Measurements from ENCODE around the gene PRPF19. TPM values are rescaled to one million over a fixed set of nuclear protein-coding genes. Genes with fewer than 3 reads are reported as not detected.

PRPF19 gene
- total and polyA plus RNA-seq, 9 of the 15 experiments (the other 6 are each of a cell fraction or from before 2014, with no cell fraction given), result 9.4 to 212 (median 73.2) TPM

DNA sequence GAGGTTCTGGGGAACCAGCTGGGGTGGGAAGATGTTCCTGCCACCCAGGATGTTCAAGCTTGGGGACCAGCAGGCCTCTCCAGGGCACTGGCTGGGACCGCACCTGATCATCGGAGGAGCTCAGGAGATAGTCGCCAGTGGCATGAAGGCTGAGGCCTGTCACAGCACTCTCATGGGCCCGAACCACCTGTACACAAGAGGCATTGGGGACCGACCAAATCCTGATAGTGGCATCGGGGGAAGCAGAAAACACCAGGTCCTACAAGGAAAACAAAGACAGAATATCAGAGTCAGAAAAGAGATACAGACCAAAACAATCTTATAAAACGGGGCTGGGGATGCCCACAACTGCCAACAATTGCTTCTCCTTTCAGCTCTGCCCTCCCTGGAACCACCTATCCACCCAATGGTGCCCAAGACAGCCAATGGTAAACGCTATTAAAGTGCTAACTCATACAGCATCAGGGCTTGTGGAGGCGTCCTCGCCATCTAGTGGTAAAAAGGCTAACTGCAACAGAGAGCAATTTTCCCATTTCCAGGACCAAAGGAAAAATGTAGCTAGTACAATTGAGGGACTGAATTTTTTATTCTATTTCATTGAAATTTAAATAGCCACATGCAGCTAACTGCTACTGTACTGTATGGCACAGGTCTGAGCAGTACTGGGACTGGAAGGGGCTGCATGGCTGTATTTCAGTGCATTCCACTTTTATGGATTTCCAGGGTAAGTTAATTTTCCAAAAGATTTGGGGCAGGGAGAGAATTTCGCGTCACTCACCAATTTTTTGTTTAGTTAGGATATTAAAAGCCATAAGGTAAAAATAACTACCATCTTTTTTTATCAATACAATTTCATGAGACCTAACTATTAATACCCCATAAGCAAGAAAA lies 7.1 kb downstream of the PRPF19 start (continued):
- TF ChIP-seq BCOR (IDR thresholded peaks at IDR 0.05), result no peak
- no peak for TF ChIP-seq ATF1 (CRISPR knock-in tag; IDR thresholded peaks at IDR 0.05)
- 0 out of 2 replicates have a peak, but pooled peaks have one; percentile 15 for TF ChIP-seq ATF1 (tag; IDR thresholded peaks at IDR 0.05)
- no peak for TF ChIP-seq ZFP1 (CRISPR knock-in tag; IDR thresholded peaks at IDR 0.05)
- no peak for TF ChIP-seq ZC3H4 (CRISPR knock-in tag; IDR thresholded peaks at IDR 0.05; ENCODE audit: borderline replicate concordance)
- no peak for TF ChIP-seq HDAC3 (IDR thresholded peaks at IDR 0.05; ENCODE audit: borderline replicate concordance, partially characterized antibody)
- peak; percentile 69 for TF ChIP-seq MAFF (IDR thresholded peaks at IDR 0.05; ENCODE audit: low read length)
- TF ChIP-seq MTA3 (IDR thresholded peaks at IDR 0.05; ENCODE audit: borderline replicate concordance), result no peak
- TF ChIP-seq, protein P1, sequence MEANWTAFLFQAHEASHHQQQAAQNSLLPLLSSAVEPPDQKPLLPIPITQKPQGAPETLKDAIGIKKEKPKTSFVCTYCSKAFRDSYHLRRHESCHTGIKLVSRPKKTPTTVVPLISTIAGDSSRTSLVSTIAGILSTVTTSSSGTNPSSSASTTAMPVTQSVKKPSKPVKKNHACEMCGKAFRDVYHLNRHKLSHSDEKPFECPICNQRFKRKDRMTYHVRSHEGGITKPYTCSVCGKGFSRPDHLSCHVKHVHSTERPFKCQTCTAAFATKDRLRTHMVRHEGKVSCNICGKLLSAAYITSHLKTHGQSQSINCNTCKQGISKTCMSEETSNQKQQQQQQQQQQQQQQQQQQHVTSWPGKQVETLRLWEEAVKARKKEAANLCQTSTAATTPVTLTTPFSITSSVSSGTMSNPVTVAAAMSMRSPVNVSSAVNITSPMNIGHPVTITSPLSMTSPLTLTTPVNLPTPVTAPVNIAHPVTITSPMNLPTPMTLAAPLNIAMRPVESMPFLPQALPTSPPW (CRISPR knock-in tag; IDR thresholded peaks at IDR 0.05), result no peak
- no peak for TF ChIP-seq ZNF785 (CRISPR knock-in tag; IDR thresholded peaks at IDR 0.05)
- TF ChIP-seq FOXK2 (conservative IDR thresholded peaks at IDR 0.05 in 1 of 2, IDR thresholded peaks at IDR 0.05 in 1 of 2; ENCODE audit: low read depth in 2 of 2), result no peak
- TF ChIP-seq HINFP (tag; conservative IDR thresholded peaks at IDR 0.05; ENCODE audit: low read depth), result no peak
- TF ChIP-seq XRCC5 (IDR thresholded peaks at IDR 0.05; ENCODE audit: low read depth, low read length), result 0 out of 2 replicates have a peak, but pooled peaks have one; percentile 66
- TF ChIP-seq ZSCAN32 (CRISPR knock-in tag; IDR thresholded peaks at IDR 0.05), result no peak
- no peak for TF ChIP-seq ZNF766 (CRISPR knock-in tag; conservative IDR thresholded peaks at IDR 0.05)
- TF ChIP-seq TAF1 (IDR thresholded peaks at IDR 0.05; ENCODE audit: control insufficient read depth, extremely low read depth, insufficient read depth, low read length, severe bottlenecking), result no peak
- no peak for TF ChIP-seq IRF1 (CRISPR knock-in tag; IDR thresholded peaks at IDR 0.05; ENCODE audit: borderline replicate concordance)
- no peak for TF ChIP-seq TBP (optimal IDR thresholded peaks at IDR 0.05; ENCODE audit: low read depth, low read length)
- no peak for TF ChIP-seq SAFB (IDR thresholded peaks at IDR 0.05; ENCODE audit: borderline replicate concordance, low read depth, low read length)
- TF ChIP-seq, protein P2, sequence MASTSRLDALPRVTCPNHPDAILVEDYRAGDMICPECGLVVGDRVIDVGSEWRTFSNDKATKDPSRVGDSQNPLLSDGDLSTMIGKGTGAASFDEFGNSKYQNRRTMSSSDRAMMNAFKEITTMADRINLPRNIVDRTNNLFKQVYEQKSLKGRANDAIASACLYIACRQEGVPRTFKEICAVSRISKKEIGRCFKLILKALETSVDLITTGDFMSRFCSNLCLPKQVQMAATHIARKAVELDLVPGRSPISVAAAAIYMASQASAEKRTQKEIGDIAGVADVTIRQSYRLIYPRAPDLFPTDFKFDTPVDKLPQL (IDR thresholded peaks at IDR 0.05; ENCODE audit: extremely low read depth, insufficient read length), result no peak
- no peak for TF ChIP-seq MEF2A (IDR thresholded peaks at IDR 0.05; ENCODE audit: control insufficient read depth, low read depth, low read length)
- no peak for TF ChIP-seq ZNF830 (CRISPR knock-in tag; IDR thresholded peaks at IDR 0.05)
- no peak for TF ChIP-seq TARDBP (IDR thresholded peaks at IDR 0.05)
- no peak for TF ChIP-seq SRSF1 (IDR thresholded peaks at IDR 0.05; ENCODE audit: low read depth, low read length)
- TF ChIP-seq ADNP (tag; IDR thresholded peaks at IDR 0.05), result no peak
